Measurements from ENCODE around the gene KIAA1328.

The KIAA1328 gene

GRCh38 chr18:37274309-37275236 lies 445.6 kb downstream of the KIAA1328 start:
- Histone ChIP-seq H3K36me3 (ENCODE audit: control insufficient read depth, insufficient read depth, low read length) (no peaks in the 10 kb centered on the region), H3K27me3 (ENCODE audit: control insufficient read depth, insufficient read depth, low read length) (peaks cover 5% of the 10 kb centered on the region), H3K9ac (ENCODE audit: low read length) (no peak overlapping the region), H3K4me1 (ENCODE audit: control insufficient read depth, insufficient read depth, low read length) (no peaks in the 10 kb centered on the region), H3K4me3 (ENCODE audit: low read length) (no peak overlapping the region), H3K27ac (ENCODE audit: low read depth, low read length) (no peak overlapping the region)

GRCh38 chr18:37275237-37275741 lies 446.4 kb downstream of the KIAA1328 start:
- no peak overlapping the region for H3K4me3 ChIP-seq (ENCODE audit: low read length)
- H3K9ac ChIP-seq (ENCODE audit: low read length): no peak overlapping the region
- H3K36me3 ChIP-seq (ENCODE audit: control insufficient read depth, insufficient read depth, low read length): no peaks in the 10 kb centered on the region
- H3K27ac ChIP-seq (ENCODE audit: low read depth, low read length): no peak overlapping the region
- H3K4me1 ChIP-seq (ENCODE audit: control insufficient read depth, insufficient read depth, low read length): no peaks in the 10 kb centered on the region
- peaks cover 5% of the 10 kb centered on the region for H3K27me3 ChIP-seq (ENCODE audit: control insufficient read depth, insufficient read depth, low read length)

DNA sequence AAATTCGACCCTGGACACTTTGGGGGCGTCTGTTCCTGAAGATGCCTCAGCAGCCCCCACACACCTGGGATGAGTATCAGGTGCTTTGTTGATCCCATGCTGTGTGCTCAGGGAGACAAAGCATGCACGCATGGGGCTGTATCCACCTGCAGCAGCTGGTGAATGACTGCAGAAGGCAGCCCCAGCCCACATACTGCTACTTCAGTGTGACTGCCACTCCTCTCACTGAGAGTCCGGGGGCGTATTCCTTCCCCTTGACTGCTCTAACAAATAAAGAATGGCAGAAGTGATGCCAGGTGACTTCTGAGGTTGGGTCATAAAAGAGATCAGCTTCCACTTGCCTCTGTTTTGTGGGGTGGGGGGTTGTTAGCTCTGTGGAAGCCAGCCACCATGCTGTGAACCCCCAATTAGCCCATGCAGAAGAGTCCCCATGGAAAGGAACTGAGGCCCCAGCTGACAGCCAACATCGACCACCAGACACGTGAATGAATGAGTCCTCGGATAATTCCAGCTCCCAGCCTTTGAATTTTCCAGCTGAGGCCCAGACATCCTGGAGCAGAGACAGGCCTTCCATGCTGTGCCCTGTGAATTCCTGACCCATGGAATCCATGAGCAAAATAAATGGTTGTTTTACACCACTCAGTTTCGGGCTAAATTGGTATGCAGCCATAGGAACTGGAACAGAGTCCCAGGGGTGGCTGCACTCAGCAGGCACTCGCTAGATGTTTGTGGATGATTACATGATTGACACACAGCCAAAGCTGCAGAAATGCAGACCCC lies 447.4 kb downstream of the KIAA1328 start:
- Histone ChIP-seq H3K27me3 (ENCODE audit: control insufficient read depth, insufficient read depth, low read length) (peaks cover 5% of the 10 kb centered on the region), H3K36me3 (ENCODE audit: control insufficient read depth, insufficient read depth, low read length) (no peaks in the 10 kb centered on the region), H3K4me3 (ENCODE audit: low read length) (no peak overlapping the region), H3K4me1 (ENCODE audit: control insufficient read depth, insufficient read depth, low read length) (no peaks in the 10 kb centered on the region), H3K27ac (ENCODE audit: low read depth, low read length) (no peak overlapping the region), H3K9ac (ENCODE audit: low read length) (no peak overlapping the region)

DNA sequence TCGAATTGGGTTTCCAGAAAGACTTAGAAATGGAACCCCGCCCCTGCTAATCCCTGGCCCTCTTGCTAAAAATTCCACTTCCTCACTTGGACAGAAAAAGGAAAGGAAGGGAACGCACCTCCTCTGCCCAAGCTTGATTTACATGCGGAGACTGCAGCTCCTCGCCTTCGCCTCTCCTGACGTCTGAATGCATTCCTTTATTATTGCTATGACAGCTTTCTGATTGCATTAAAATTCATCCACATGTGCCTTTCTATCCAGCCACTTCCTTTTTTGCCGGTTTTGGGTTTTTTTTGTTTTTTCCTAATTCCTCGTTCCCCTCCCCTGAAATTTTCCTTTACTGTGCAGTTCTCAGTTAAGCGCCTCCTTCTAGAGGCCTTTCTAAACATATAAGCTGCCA lies 448.9 kb downstream of the KIAA1328 start:
- no peak overlapping the region for H3K9ac ChIP-seq (ENCODE audit: low read length)
- H3K27ac ChIP-seq (ENCODE audit: low read depth, low read length): no peak overlapping the region
- peaks cover 5% of the 10 kb centered on the region for H3K27me3 ChIP-seq (ENCODE audit: control insufficient read depth, insufficient read depth, low read length)
- H3K4me1 ChIP-seq (ENCODE audit: control insufficient read depth, insufficient read depth, low read length): no peaks in the 10 kb centered on the region
- H3K36me3 ChIP-seq (ENCODE audit: control insufficient read depth, insufficient read depth, low read length): no peaks in the 10 kb centered on the region
- no peak overlapping the region for H3K4me3 ChIP-seq (ENCODE audit: low read length)
